ENCODE data around the gene WDR53.

DNA sequence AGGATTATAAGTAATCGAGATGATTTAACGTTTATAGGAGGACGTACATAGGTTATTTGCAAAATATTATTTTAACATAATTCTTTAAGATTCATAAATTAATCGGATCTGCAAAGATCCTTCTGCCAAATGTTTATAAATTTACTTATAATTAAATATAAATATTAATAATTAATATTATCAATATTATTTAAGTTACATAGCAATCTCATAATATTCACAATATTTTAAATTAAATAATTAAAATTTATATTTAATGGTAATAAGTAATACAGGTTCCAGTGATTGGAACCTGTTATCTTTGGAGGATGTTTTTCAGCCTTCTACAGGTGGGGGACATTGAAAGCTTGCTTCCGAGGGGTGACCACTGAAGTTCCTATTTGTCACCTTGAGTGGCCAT lies 16.1 kb downstream of the WDR53 start:
- TF ChIP-seq, protein P1, sequence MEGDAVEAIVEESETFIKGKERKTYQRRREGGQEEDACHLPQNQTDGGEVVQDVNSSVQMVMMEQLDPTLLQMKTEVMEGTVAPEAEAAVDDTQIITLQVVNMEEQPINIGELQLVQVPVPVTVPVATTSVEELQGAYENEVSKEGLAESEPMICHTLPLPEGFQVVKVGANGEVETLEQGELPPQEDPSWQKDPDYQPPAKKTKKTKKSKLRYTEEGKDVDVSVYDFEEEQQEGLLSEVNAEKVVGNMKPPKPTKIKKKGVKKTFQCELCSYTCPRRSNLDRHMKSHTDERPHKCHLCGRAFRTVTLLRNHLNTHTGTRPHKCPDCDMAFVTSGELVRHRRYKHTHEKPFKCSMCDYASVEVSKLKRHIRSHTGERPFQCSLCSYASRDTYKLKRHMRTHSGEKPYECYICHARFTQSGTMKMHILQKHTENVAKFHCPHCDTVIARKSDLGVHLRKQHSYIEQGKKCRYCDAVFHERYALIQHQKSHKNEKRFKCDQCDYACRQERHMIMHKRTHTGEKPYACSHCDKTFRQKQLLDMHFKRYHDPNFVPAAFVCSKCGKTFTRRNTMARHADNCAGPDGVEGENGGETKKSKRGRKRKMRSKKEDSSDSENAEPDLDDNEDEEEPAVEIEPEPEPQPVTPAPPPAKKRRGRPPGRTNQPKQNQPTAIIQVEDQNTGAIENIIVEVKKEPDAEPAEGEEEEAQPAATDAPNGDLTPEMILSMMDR (IDR thresholded peaks at IDR 0.05; ENCODE audit: low read depth, low read length, poor library complexity, severe bottlenecking) = no peak
- no peak for TF ChIP-seq EZH2phosphoT487 (IDR thresholded peaks at IDR 0.05; ENCODE audit: borderline replicate concordance, low read length)
